HFFc6 (cell line): ENCODE measurements around the gene UCKL1. TPM values are rescaled to one million over a fixed set of nuclear protein-coding genes. Genes with fewer than 3 reads are reported as not detected.
"Not testable (repeated sequence)": the region's sequence is repeated elsewhere in the genome, so short reads cannot be mapped to it uniquely, and the experiment has no call there.

ENCODE experiments used
- DNase-seq: peaks from one replicate; pipeline ENCODE4 v3.0.0-alpha.2; 2018
- H3K27ac Mint-ChIP-seq: 2 replicates; pipeline ENCODE4 v1.8.0; 2020; ENCODE audit warnings: mild to moderate bottlenecking, mixed read lengths
- H3K27me3 Mint-ChIP-seq: 2 replicates; pipeline ENCODE4 v1.8.0; 2021; ENCODE audit warnings: mild to moderate bottlenecking, moderate library complexity, mixed read lengths; ENCODE audit not compliant: insufficient read depth
- H3K36me3 Mint-ChIP-seq: 2 replicates; pipeline ENCODE4 v1.8.0; 2021; ENCODE audit warnings: low read depth, mixed read lengths
- H3K4me1 Mint-ChIP-seq: 2 replicates; pipeline ENCODE4 v1.8.0; 2020; ENCODE audit warnings: low read depth, mixed read lengths
- H3K4me3 Mint-ChIP-seq: 2 replicates; pipeline ENCODE4 v1.8.0; 2020; ENCODE audit warnings: mild to moderate bottlenecking, moderate library complexity, mixed read lengths
- H3K9me3 Mint-ChIP-seq: 2 replicates; pipeline ENCODE4 v1.8.0; 2020; ENCODE audit warnings: mild to moderate bottlenecking, mixed read lengths
- total RNA-seq, 6 experiments: library from RNA; stranded (reverse); fragmentation: NEBNext Ultra II Directional; extraction: Animal tissue kit (Norgen Biotek cat#: 25700); gene quantifications; 2 replicates in 1 of 6; 3 replicates in 5 of 6; pipeline ENCODE4 v1.2.3, GENCODE V29; 2021
- TF ChIP-seq, protein P1 (sequence below): fragments of 200-600 bp; sonication (generic); IDR thresholded peaks from 2 replicates; pipeline ENCODE4 v1.5.0; 2021; ENCODE audit warnings: antibody characterized with exemption, mild to moderate bottlenecking

UCKL1 gene
- total RNA-seq, 6 experiments from 2014 or later = 17.2 to 21.7 (median 19.4) TPM

DNA sequence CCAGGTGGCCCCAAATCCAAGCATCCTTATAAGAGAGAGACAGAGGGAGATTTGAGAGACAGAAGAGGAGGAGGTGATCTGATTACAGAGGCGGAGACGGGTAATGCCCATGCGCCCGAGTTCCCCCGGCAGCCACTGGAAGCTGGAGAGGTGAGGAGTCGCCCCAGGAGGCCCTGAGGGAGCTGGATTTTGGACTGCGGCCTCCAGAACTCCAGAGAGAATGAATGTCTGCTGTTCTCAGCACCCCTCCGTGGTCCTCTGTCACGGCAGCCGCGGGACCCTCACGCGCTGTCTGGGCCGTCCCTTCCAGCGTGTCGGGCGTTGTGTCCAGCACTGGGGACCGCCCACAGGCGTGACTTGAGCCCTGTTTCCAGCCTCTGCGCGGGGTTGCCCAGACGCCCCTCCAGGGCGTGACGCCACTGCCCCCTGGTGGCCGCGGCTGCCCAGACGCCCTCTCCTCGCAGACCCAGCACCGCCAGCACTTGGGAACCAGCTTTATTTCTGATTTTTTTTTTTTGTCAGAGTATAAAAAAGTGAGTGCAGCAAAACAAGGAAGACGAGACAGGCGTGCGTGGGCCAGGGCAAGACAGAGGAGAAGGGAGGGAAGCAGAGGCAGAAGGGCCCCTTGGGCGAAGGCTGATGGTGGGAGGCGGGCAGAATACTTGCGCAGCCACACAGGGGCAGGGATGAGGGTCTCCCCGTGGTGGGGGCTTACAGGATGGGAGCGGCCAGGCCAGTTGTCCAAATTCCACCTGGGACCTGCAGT is 17.6 kb upstream of the UCKL1 start:
- peak; percentile 72 for DNase-seq
- peak overlapping the region; percentile 65 for H3K4me3 Mint-ChIP-seq
- H3K36me3 Mint-ChIP-seq = no peaks in the 10 kb centered on the region
- H3K9me3 Mint-ChIP-seq = no peaks in the 10 kb centered on the region
- TF ChIP-seq, protein P1, sequence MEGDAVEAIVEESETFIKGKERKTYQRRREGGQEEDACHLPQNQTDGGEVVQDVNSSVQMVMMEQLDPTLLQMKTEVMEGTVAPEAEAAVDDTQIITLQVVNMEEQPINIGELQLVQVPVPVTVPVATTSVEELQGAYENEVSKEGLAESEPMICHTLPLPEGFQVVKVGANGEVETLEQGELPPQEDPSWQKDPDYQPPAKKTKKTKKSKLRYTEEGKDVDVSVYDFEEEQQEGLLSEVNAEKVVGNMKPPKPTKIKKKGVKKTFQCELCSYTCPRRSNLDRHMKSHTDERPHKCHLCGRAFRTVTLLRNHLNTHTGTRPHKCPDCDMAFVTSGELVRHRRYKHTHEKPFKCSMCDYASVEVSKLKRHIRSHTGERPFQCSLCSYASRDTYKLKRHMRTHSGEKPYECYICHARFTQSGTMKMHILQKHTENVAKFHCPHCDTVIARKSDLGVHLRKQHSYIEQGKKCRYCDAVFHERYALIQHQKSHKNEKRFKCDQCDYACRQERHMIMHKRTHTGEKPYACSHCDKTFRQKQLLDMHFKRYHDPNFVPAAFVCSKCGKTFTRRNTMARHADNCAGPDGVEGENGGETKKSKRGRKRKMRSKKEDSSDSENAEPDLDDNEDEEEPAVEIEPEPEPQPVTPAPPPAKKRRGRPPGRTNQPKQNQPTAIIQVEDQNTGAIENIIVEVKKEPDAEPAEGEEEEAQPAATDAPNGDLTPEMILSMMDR = peak; percentile 99
- H3K27me3 Mint-ChIP-seq = no peaks in the 10 kb centered on the region; the same call in none of the 2 replicates
- H3K4me1 Mint-ChIP-seq = peaks cover 36% of the 10 kb centered on the region
- peak overlapping the region; percentile 20; the same call in 1 of the 2 replicates for H3K27ac Mint-ChIP-seq

DNA sequence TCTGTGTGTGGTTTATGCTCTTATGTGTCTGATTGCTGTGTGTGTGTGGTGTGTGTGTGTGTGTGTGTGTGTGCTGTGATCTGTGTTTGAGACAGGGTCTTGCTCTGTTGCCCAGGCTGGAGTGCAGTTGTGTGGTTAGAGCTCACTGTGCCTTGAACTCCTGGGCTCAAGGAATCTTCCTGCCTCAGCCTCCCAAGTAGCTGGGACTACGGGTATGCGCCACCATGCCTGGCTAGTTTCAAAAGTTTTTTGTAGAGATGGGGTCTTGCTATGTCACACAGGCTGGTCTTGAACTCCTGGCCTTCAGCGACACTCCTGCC is 16.9 kb upstream of the UCKL1 start:
- H3K9me3 Mint-ChIP-seq = no peaks in the 10 kb centered on the region
- no peak overlapping the region; the same call in 1 of the 2 replicates for H3K27ac Mint-ChIP-seq
- TF ChIP-seq, protein P1 = no peak
- H3K27me3 Mint-ChIP-seq = no peaks in the 10 kb centered on the region; the same call in none of the 2 replicates
- peaks cover 38% of the 10 kb centered on the region for H3K4me1 Mint-ChIP-seq
- H3K36me3 Mint-ChIP-seq = no peaks in the 10 kb centered on the region
- no peak for DNase-seq
- H3K4me3 Mint-ChIP-seq = peak overlapping the region; percentile 65; the same call in 1 of the 2 replicates

DNA sequence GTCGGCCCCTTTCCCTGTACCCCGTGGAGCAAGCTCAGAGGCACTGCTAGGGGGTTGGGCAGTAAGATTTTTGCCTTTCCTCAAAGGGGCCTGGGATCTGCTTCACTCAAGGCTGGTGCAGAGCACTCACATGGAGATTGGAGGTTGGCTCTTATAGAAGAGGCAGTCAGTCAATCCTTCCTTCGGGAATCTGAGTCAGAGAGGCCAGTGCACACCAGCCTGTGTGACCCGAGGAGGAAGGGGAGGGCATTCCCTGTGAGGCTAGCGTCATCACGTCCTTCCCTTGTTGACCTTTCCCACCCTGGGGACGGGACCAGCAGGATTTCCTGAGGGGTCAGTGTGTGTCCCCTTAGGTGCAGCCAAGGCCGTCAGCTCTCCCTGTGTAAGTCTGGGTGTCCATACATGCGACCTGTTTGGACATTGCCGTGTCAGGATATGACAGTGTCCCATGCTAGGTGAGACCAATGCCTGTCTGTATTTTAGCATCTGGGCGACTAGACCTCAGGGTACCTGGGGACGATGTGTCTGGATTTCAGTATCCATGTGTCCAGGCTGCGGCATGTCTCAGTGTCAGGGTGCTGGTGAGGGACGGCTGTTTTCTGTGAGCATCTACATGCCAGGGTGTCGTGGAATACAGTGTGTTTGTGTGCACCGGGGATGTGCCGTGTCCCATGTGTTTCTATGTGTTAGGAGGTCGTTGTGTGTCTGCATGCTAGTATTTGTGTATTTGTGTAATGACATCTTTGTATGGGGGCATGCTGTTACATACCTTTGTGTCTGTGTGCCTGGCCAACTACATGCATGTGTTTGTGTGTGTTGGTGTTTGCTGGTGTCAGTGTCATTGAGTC is 16.3 kb upstream of the UCKL1 start:
- no peak overlapping the region for H3K4me3 Mint-ChIP-seq

DNA sequence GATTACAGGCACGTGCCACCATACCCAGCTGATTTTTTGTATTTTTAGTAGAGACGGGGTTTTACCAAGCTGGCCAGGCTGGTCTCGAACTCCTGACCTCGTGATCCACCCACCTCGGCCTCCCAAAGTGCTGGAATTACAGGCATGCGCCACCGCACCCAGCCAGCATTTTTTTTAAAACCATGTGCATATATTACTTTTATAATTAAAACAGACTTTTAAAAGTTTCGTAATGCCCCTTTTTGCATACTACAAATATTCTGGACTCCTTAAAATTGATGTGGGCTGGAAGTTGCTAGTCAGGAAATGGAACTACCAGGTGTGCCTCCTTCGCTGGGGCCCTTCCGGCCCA is 15.7 kb upstream of the UCKL1 start:
- not testable (repeated sequence) for H3K9me3 Mint-ChIP-seq, H3K36me3 Mint-ChIP-seq, H3K4me3 Mint-ChIP-seq, H3K27ac Mint-ChIP-seq, DNase-seq, H3K27me3 Mint-ChIP-seq
- peaks cover 31% of the 10 kb centered on the region for H3K4me1 Mint-ChIP-seq

More for the DNA sequence above, 16.3 kb upstream of the UCKL1 start:
- Mint-ChIP-seq H3K27ac (no peak overlapping the region), H3K4me1 (peaks cover 33% of the 10 kb centered on the region), H3K9me3 (no peaks in the 10 kb centered on the region), H3K27me3 (no peaks in the 10 kb centered on the region; the same call in none of the 2 replicates), H3K36me3 (no peaks in the 10 kb centered on the region)
- DNase-seq = no peak
- TF ChIP-seq, protein P1 = no peak

DNA sequence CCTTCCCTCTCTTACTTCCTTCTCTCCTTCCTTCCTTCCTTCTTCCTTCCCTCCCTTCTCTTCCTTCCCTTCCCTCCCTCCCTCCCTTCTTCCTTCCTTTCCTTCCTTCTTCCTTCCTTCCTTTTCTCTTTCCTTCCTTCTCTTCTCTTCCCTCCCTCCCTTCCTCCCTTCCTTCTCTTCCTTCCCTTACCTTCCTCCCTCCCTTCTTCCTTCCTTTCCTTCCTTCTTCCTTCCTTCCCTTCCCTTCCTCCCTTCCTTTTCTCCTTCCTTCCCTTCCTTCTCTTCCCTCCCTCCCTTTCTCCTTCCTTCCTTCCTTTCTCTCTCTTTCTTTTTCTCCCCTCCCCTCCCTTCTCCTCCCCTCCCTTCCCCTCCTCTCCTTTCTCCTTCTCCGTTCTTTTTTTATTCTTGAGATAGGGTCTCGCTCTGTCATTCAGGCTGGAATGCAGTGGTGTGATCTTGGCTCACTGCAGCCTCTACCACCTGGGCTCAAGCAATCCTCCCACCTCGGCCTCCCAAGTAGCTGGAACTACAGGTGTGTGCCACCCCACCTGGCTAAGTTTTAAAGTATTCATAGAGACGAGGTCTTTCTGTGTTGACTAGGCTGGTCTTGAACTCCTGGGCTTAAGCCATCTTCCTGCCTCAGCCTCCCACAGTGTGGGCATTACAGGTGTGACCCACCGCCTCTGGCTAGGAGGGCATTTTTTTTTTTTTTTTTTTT is 14.7 kb upstream of the UCKL1 start:
- H3K27me3 Mint-ChIP-seq = no peaks in the 10 kb centered on the region; the same call in none of the 2 replicates
- DNase-seq = no peak
- no peak overlapping the region for H3K27ac Mint-ChIP-seq
- no peaks in the 10 kb centered on the region for H3K9me3 Mint-ChIP-seq
- H3K4me1 Mint-ChIP-seq = peaks cover 31% of the 10 kb centered on the region
- peak overlapping the region; percentile 80; the same call in 1 of the 2 replicates for H3K4me3 Mint-ChIP-seq
- no peaks in the 10 kb centered on the region for H3K36me3 Mint-ChIP-seq
- TF ChIP-seq, protein P1 = no peak
